GM19372 (cell line): ENCODE measurements around the gene MAN1A2.

Experiments
- ATAC-seq: cut with Tn5 transposase; IDR thresholded peaks from one replicate; pipeline ENCODE4 v1.9.1; 2021; ENCODE audit warnings: mild to moderate bottlenecking, low read depth, moderate library complexity; ENCODE audit not compliant: unreplicated experiment

The MAN1A2 gene

GRCh38 chr1:117479086-117479485 lies 111.8 kb downstream of the MAN1A2 start:
- no peak for ATAC-seq

- no peak for ATAC-seq
Observed at GRCh38 chr1:117481410-117481809, 114.2 kb downstream of the MAN1A2 start.

GRCh38 chr1:117493906-117494305 lies 126.7 kb downstream of the MAN1A2 start:
- ATAC-seq, result no peak

- no peak for ATAC-seq
Observed at GRCh38 chr1:117495068-117495467, 127.8 kb downstream of the MAN1A2 start.

GRCh38 chr1:117499071-117499470 lies 131.8 kb downstream of the MAN1A2 start:
- ATAC-seq, result no peak

GRCh38 chr1:117500584-117500983 lies 133.3 kb downstream of the MAN1A2 start:
- ATAC-seq, result no peak

GRCh38 chr1:117501281-117501680 lies 134.0 kb downstream of the MAN1A2 start:
- ATAC-seq, result no peak

- ATAC-seq, result no peak
Observed at GRCh38 chr1:117511273-117511672, 144.0 kb downstream of the MAN1A2 start.

- ATAC-seq, result no peak
Observed at GRCh38 chr1:117512728-117513321, 145.6 kb downstream of the MAN1A2 start.

- no peak for ATAC-seq
Observed at GRCh38 chr1:117523111-117523510, 155.9 kb downstream of the MAN1A2 start.

- no peak for ATAC-seq
Observed at GRCh38 chr1:117527074-117527473, 159.8 kb downstream of the MAN1A2 start.

GRCh38 chr1:117527566-117528102 lies 160.4 kb downstream of the MAN1A2 start:
- no peak for ATAC-seq

GRCh38 chr1:117529683-117530082 lies 162.4 kb downstream of the MAN1A2 start:
- no peak for ATAC-seq

GRCh38 chr1:117531222-117531621 lies 164.0 kb downstream of the MAN1A2 start:
- no peak for ATAC-seq

- ATAC-seq, result peak; percentile 66
Observed at GRCh38 chr1:117534995-117535467, 167.8 kb downstream of the MAN1A2 start.

- no peak for ATAC-seq
Observed at GRCh38 chr1:117535821-117536220, 168.6 kb downstream of the MAN1A2 start.

- ATAC-seq, result no peak
Observed at GRCh38 chr1:117537291-117537920, 170.2 kb downstream of the MAN1A2 start.

- ATAC-seq, result no peak
Observed at GRCh38 chr1:117540532-117540931, 173.3 kb downstream of the MAN1A2 start.

GRCh38 chr1:117541003-117541402 lies 173.8 kb downstream of the MAN1A2 start:
- ATAC-seq, result no peak

GRCh38 chr1:117541585-117541984 lies 174.3 kb downstream of the MAN1A2 start:
- no peak for ATAC-seq

GRCh38 chr1:117544509-117545109 lies 177.4 kb downstream of the MAN1A2 start:
- no peak for ATAC-seq

GRCh38 chr1:117546467-117546866 lies 179.2 kb downstream of the MAN1A2 start:
- ATAC-seq, result no peak
